Mucosa of descending colon (tissue), 3 donors: ENCODE results near the gene PITPNC1. TPM values are rescaled to one million over a fixed set of nuclear protein-coding genes. Genes with fewer than 3 reads are reported as not detected.
"Not testable (repeated sequence)": the region's sequence is repeated elsewhere in the genome, so short reads cannot be mapped to it uniquely, and the experiment has no call there.

ENCODE experiments used
- ATAC-seq: fragments of 200-7000 bp; cut with Tn5 transposase; one replicate; pipeline ENCODE4 v1.9.1; 2020; ENCODE audit warnings: mild to moderate bottlenecking, moderate library complexity
- DNase-seq, 3 donors: peaks; one replicate each; pipeline ENCODE4 v3.0.0-alpha.2; 2020
- H3K36me3 ChIP-seq: fragments of 200-600 bp; one replicate; pipeline ENCODE4 v1.8.0; 2021; ENCODE audit warnings: low read depth, mild to moderate bottlenecking
- H3K4me1 ChIP-seq: fragments of 200-600 bp; one replicate; pipeline ENCODE4 v1.8.0; 2021; ENCODE audit warnings: low read depth, mild to moderate bottlenecking
- H3K4me3 ChIP-seq: fragments of 200-600 bp; one replicate; pipeline ENCODE4 v1.8.0; 2021; ENCODE audit warnings: mild to moderate bottlenecking
- H3K9me3 ChIP-seq: fragments of 200-600 bp; one replicate; pipeline ENCODE4 v1.8.0; 2021; ENCODE audit warnings: mild to moderate bottlenecking
- CTCF ChIP-seq: fragments of 200-600 bp; IDR thresholded peaks from one replicate; pipeline ENCODE4 v1.8.0; 2022; ENCODE audit warnings: antibody characterized with exemption, mild to moderate bottlenecking
- intact Hi-C, 2 donors: fragments of 100-400 bp; cut with DNase I in 1 of 2; cut with micrococcal nuclease in 1 of 2; formaldehyde crosslinking; loops; one replicate each; pipeline versions ENCODE4 v1.11.0 to v1.11.1; 2022; cut with DNase I, micrococcal nuclease
- long read RNA-seq, 2 donors: library from polyadenylated mRNA; unstranded; transcript quantifications; one replicate each; pipeline ENCODE4 v2.0.0, GENCODE V29; 2019 to 2021
- total RNA-seq, 3 donors: library from RNA; stranded (reverse); fragmentation: NEBNext Ultra II Directional in 2 of 3; extraction: Animal tissue kit (Norgen Biotek cat#: 25700) in 2 of 3; gene quantifications; one replicate each; pipeline versions ENCODE4 v1.2.1 to v1.2.4, GENCODE V29; 2021 to 2023
- donor health status: DM: no; HTN: no; CAD: no; lungs with moderate emphysema.
- donor health status: DM: no; HTN: no; CAD: no.
- donor health status: DM: no; HTN: yes; CAD: no.

PITPNC1 gene
- 10 to 100 TPM; 10.7 to 11.4 (median 10.9) TPM for total RNA-seq
- long read RNA-seq, donor 1, partial matches to known transcripts, result 5 of 22 reads
- long read RNA-seq, donor 1, other reads (novel, unspliced or antisense), result 17 of 22 reads
- long read RNA-seq, donor 2, partial matches to known transcripts, result 0 of 2 reads
- long read RNA-seq, donor 2, other reads (novel, unspliced or antisense), result 2 of 2 reads

- no peaks in the 10 kb centered on the region for H3K4me1 ChIP-seq
- intact Hi-C loops, result loop anchor here (5.0 to 10.0 kb wide), 4 partner anchors 100 to 308 kb away; no protein-coding TSS in a partner anchor
Measured at GRCh38 chr17:67376737-67377487, at the start of gene PITPNC1. TSS of gene PITPNC1 (plus strand) at chr17:67377281.

GRCh38 chr17:67328026-67328425, 49.1 kb upstream of the PITPNC1 start:
- ATAC-seq (no peak), DNase-seq (no peak)
- Histone ChIP-seq H3K9me3 (no peaks in the 10 kb centered on the region), H3K36me3 (no peaks in the 10 kb centered on the region), H3K4me3 (no peak overlapping the region), H3K4me1 (no peaks in the 10 kb centered on the region)
- intact Hi-C loops, result no loop called here
- no peak for TF ChIP-seq CTCF

More at GRCh38 chr17:67376737-67377487, at the start of gene PITPNC1:
- peak; percentile 87 to 91 (median 89) for DNase-seq
- Histone ChIP-seq H3K9me3 (no peaks in the 10 kb centered on the region), H3K36me3 (no peaks in the 10 kb centered on the region), H3K4me3 (peak within 1 kb of the TSS; percentile 63)
- peak; percentile 79 for ATAC-seq
- TF ChIP-seq CTCF, result no peak

GRCh38 chr17:67331381-67332161, 45.5 kb upstream of the PITPNC1 start:
- DNase-seq, H3K4me1 ChIP-seq, ATAC-seq, H3K36me3 ChIP-seq, intact Hi-C loops, H3K4me3 ChIP-seq, H3K9me3 ChIP-seq: not testable (repeated sequence)

- H3K4me3 ChIP-seq, intact Hi-C loops, H3K9me3 ChIP-seq, ATAC-seq, H3K4me1 ChIP-seq, H3K36me3 ChIP-seq, DNase-seq: not testable (repeated sequence)
Measured at GRCh38 chr17:67332162-67332508, 44.9 kb upstream of the PITPNC1 start.

- no peaks in the 10 kb centered on the region for H3K9me3 ChIP-seq
- peaks cover 5% of the 10 kb centered on the region for H3K36me3 ChIP-seq
- no peak for ATAC-seq
- DNase-seq, result no peak
- H3K4me3 ChIP-seq, result no peak overlapping the region
- no peaks in the 10 kb centered on the region for H3K4me1 ChIP-seq
- no peak for TF ChIP-seq CTCF
- intact Hi-C loops, result no loop called here
Measured at GRCh38 chr17:67335245-67335835, 41.7 kb upstream of the PITPNC1 start.

GRCh38 chr17:67336859-67337258, 40.2 kb upstream of the PITPNC1 start:
- Histone ChIP-seq H3K4me1 (no peaks in the 10 kb centered on the region), H3K36me3 (peaks cover 5% of the 10 kb centered on the region), H3K4me3 (no peak overlapping the region), H3K9me3 (no peaks in the 10 kb centered on the region)
- ATAC-seq (no peak), DNase-seq (no peak)
- intact Hi-C loops, result no loop called here
- TF ChIP-seq CTCF, result no peak

GRCh38 chr17:67338353-67338752, 38.7 kb upstream of the PITPNC1 start:
- H3K4me3 ChIP-seq, ATAC-seq, intact Hi-C loops, H3K36me3 ChIP-seq, DNase-seq, H3K9me3 ChIP-seq, H3K4me1 ChIP-seq: not testable (repeated sequence)
